ENCODE results near the gene HEMK1.

- TF ChIP-seq, protein P1, sequence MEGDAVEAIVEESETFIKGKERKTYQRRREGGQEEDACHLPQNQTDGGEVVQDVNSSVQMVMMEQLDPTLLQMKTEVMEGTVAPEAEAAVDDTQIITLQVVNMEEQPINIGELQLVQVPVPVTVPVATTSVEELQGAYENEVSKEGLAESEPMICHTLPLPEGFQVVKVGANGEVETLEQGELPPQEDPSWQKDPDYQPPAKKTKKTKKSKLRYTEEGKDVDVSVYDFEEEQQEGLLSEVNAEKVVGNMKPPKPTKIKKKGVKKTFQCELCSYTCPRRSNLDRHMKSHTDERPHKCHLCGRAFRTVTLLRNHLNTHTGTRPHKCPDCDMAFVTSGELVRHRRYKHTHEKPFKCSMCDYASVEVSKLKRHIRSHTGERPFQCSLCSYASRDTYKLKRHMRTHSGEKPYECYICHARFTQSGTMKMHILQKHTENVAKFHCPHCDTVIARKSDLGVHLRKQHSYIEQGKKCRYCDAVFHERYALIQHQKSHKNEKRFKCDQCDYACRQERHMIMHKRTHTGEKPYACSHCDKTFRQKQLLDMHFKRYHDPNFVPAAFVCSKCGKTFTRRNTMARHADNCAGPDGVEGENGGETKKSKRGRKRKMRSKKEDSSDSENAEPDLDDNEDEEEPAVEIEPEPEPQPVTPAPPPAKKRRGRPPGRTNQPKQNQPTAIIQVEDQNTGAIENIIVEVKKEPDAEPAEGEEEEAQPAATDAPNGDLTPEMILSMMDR (IDR thresholded peaks at IDR 0.05; ENCODE audit: low read length), result no peak
- TF ChIP-seq EZH2 (IDR thresholded peaks at IDR 0.05; ENCODE audit: borderline replicate concordance, low read length), result no peak
Observed at GRCh38 chr3:50537421-50538129, 31.7 kb upstream of the HEMK1 start.

All from OCI-LY1 (cell line).